ENCODE measurements around the gene SYT1. TPM values are rescaled to one million over a fixed set of nuclear protein-coding genes. Genes with fewer than 3 reads are reported as not detected.

Gene SYT1
- total RNA-seq, 1 experiment from 2014 or later, result 44.9 TPM

- Histone ChIP-seq H3K79me2 (ENCODE audit: insufficient read depth, low read length) (no peaks in the 10 kb centered on the region), H3K4me2 (ENCODE audit: low read length) (no peak overlapping the region), H3K4me3 (replicated peaks in 1 of 2; ENCODE audit: low read depth in 1 of 2, low read length in 2 of 2) (no peak overlapping the region), H3K27ac (ENCODE audit: low read depth, low read length) (no peak overlapping the region), H2AFZ (ENCODE audit: low read depth, low read length, poor library complexity, severe bottlenecking) (no peak overlapping the region), H4K20me1 (ENCODE audit: insufficient read depth) (no peaks in the 10 kb centered on the region), H3K27me3 (ENCODE audit: insufficient read depth, low read length) (no peaks in the 10 kb centered on the region), H3K36me3 (ENCODE audit: control insufficient read depth in 1 of 2, insufficient read depth in 2 of 2, low read length in 2 of 2) (no peaks in the 10 kb centered on the region), H3K9ac (ENCODE audit: low read length) (no peak overlapping the region), H3K9me3 (ENCODE audit: control insufficient read depth in 1 of 2, insufficient read depth in 1 of 2, low read depth in 1 of 2, low read length in 2 of 2) (no peaks in the 10 kb centered on the region), H3K9me2 (ENCODE audit: insufficient read depth) (0 out of 2 replicates have a peak, but pooled peaks cover 4% of the 10 kb centered on the region), H3K4me1 (ENCODE audit: control insufficient read depth in 1 of 2, insufficient read depth in 2 of 2, low read length in 2 of 2) (no peaks in the 10 kb centered on the region)
- RAD21 ChIA-PET (ENCODE audit: low non-redundant PET in 1 of 2, low total read pairs in 2 of 2, uncharacterized antibody in 2 of 2, unreplicated experiment in 2 of 2), result interaction anchor here in 1 of 2 experiments (1.3 kb wide), 1 partner anchor 56 kb away, joined by 3 read pairs; no protein-coding TSS in a partner anchor
- TF ChIP-seq POLR2A (IDR thresholded peaks at IDR 0.05; ENCODE audit: borderline replicate concordance, extremely low read depth, insufficient read depth, insufficient read length) (no peak), CEBPB (IDR thresholded peaks at IDR 0.05; ENCODE audit: low read depth) (no peak), CBX3 (IDR thresholded peaks at IDR 0.05; ENCODE audit: low read depth) (no peak), EZH2 (IDR thresholded peaks at IDR 0.05) (no peak), RAD21 (IDR thresholded peaks at IDR 0.05; ENCODE audit: low read depth) (no peak), ZFX (IDR thresholded peaks at IDR 0.05) (no peak), REST (IDR thresholded peaks at IDR 0.05; ENCODE audit: low read depth) (no peak), ZBTB33 (IDR thresholded peaks at IDR 0.05; ENCODE audit: extremely low read depth, insufficient replicate concordance, low read length) (no peak), JUND (IDR thresholded peaks at IDR 0.05) (no peak), FOSL1 (IDR thresholded peaks at IDR 0.05; ENCODE audit: low read depth) (no peak), ELF1 (IDR thresholded peaks at IDR 0.05; ENCODE audit: borderline replicate concordance, low read depth) (no peak), TCF7L2 (IDR thresholded peaks at IDR 0.05; ENCODE audit: borderline replicate concordance, extremely low read depth, insufficient read depth, insufficient read length) (no peak), YY1 (IDR thresholded peaks at IDR 0.05; ENCODE audit: extremely low read depth, insufficient replicate concordance, low read depth, low read length) (no peak), EZH2phosphoT487 (IDR thresholded peaks at IDR 0.05; ENCODE audit: borderline replicate concordance) (no peak), CTCF (IDR thresholded peaks at IDR 0.05 in 2 of 3, conservative IDR thresholded peaks at IDR 0.05 in 1 of 3; ENCODE audit: borderline replicate concordance in 1 of 3, insufficient read depth in 1 of 3, low read depth in 2 of 3, low read length in 2 of 3) (no peak), POLR2AphosphoS5 (IDR thresholded peaks at IDR 0.05; ENCODE audit: low read depth, low read length) (no peak), ZNF274 (IDR thresholded peaks at IDR 0.05; ENCODE audit: low read depth, low read length) (no peak)
- TF ChIP-seq, protein P1, sequence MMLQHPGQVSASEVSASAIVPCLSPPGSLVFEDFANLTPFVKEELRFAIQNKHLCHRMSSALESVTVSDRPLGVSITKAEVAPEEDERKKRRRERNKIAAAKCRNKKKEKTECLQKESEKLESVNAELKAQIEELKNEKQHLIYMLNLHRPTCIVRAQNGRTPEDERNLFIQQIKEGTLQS (IDR thresholded peaks at IDR 0.05), result no peak
- TF ChIP-seq, protein P2, sequence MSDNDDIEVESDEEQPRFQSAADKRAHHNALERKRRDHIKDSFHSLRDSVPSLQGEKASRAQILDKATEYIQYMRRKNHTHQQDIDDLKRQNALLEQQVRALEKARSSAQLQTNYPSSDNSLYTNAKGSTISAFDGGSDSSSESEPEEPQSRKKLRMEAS (IDR thresholded peaks at IDR 0.05), result no peak
- POLR2A ChIA-PET, result no interaction called here
- CTCF ChIA-PET, result interaction anchor here (0.9 kb wide), 1 partner anchor 56 kb away, joined by 4 read pairs; no protein-coding TSS in a partner anchor
- intact Hi-C loops (cut with micrococcal nuclease), result no loop called here
- no TSS peak for BruUV-seq (replicated peaks)
- DNase-seq (ENCODE audit: low read depth, low spot score) (no peak), ATAC-seq (no peak)
Observed at GRCh38 chr12:79288911-79289310, 424.3 kb downstream of the SYT1 start.

All from HCT116 (cell line).